Common myeloid progenitor, CD34-positive (primary cell): Measurements from ENCODE around the gene PRKCZ.

Source experiments
- CTCF ChIA-PET: fragments of 350-600 bp; sonication (Branson Sonifier 250); formaldehyde crosslinking; loops from one replicate; lab custom pipeline; 2021; ENCODE audit warnings: antibody characterized with exemption; lab: Charles Lee
- POLR2A ChIA-PET: fragments of 350-600 bp; sonication (Branson Sonifier 250); formaldehyde crosslinking; loops from one replicate; lab custom pipeline; 2021; ENCODE audit warnings: antibody characterized with exemption; lab: Charles Lee
- DNase-seq, 3 donors: peaks; one replicate each; pipeline versions ENCODE4 v3.0.0 to v3.0.0-alpha.2; 2013
- H3K27ac ChIP-seq, 2 experiments: 1 replicate in 1 of 2; 2 replicates in 1 of 2; pipeline ENCODE4 v1.7.0; 2013; ENCODE audit warnings: inconsistent platforms in 2 of 2, low read length in 2 of 2, mild to moderate bottlenecking in 2 of 2, low read depth in 1 of 2, moderate library complexity in 1 of 2; ENCODE audit not compliant: severe bottlenecking in 2 of 2, insufficient read depth in 1 of 2, poor library complexity in 1 of 2
- H3K27me3 ChIP-seq, 5 experiments: replicated peaks in 2 of 5; 1 replicate in 3 of 5; 2 replicates in 2 of 5; pipeline versions ENCODE4 v1.6.1 to v1.7.0; 2013; ENCODE audit warnings: low read length in 4 of 5, mild to moderate bottlenecking in 2 of 5, moderate library complexity in 2 of 5, inconsistent platforms in 1 of 5; ENCODE audit not compliant: insufficient read depth in 5 of 5, control insufficient read depth in 4 of 5
- H3K36me3 ChIP-seq, 4 experiments: 1 replicate in 2 of 4; 2 replicates in 2 of 4; pipeline versions ENCODE4 v1.6.1 to v1.7.0; 2013; ENCODE audit warnings: low read length in 3 of 4, control low read depth in 1 of 4, mild to moderate bottlenecking in 1 of 4; ENCODE audit not compliant: control insufficient read depth in 4 of 4, insufficient read depth in 4 of 4
- H3K4me1 ChIP-seq, 4 experiments: 1 replicate in 3 of 4; 2 replicates in 1 of 4; pipeline versions ENCODE4 v1.6.1 to v1.7.1; 2013; ENCODE audit warnings: low read length in 3 of 4, mild to moderate bottlenecking in 3 of 4, control low read depth in 1 of 4, inconsistent platforms in 1 of 4, moderate library complexity in 1 of 4; ENCODE audit not compliant: control insufficient read depth in 4 of 4, insufficient read depth in 4 of 4; ENCODE audit errors: control extremely low read depth in 1 of 4
- H3K4me3 ChIP-seq, 7 experiments: 1 replicate in 4 of 7; 2 replicates in 3 of 7; pipeline versions ENCODE4 v1.5.1 to v1.7.0; 2013; ENCODE audit warnings: mild to moderate bottlenecking in 7 of 7, low read length in 6 of 7, moderate library complexity in 6 of 7, inconsistent platforms in 2 of 7, low read depth in 2 of 7, control low read depth in 1 of 7; ENCODE audit not compliant: insufficient read depth in 4 of 7, control insufficient read depth in 1 of 7; ENCODE audit errors: extremely low read depth in 1 of 7
- H3K9me3 ChIP-seq, 5 experiments: 1 replicate in 4 of 5; 2 replicates in 1 of 5; pipeline versions ENCODE4 v1.6.1 to v1.7.1; 2013; ENCODE audit warnings: low read length in 4 of 5, mild to moderate bottlenecking in 2 of 5, inconsistent platforms in 1 of 5, low read depth in 1 of 5, moderate library complexity in 1 of 5; ENCODE audit not compliant: control insufficient read depth in 4 of 5, insufficient read depth in 2 of 5; ENCODE audit errors: control extremely low read depth in 1 of 5
- WGBS: methylation state at CpG from one replicate; pipeline ENCODE4 v1.1.5; 2013; ENCODE audit not compliant: insufficient coverage; 5-methylcytosine and 5-hydroxymethylcytosine counted together

Gene PRKCZ

GRCh38 chr1:2134266-2134620, 84.0 kb downstream of the PRKCZ start:
- H3K4me1 ChIP-seq, result peaks cover 0 to 22% (median 13%) of the 10 kb centered on the region in 4 experiments
- peaks cover 0 to 7% (median 0%) of the 10 kb centered on the region in 4 experiments for H3K36me3 ChIP-seq
- no peaks in the 10 kb centered on the region for H3K9me3 ChIP-seq
- no peaks in the 10 kb centered on the region for H3K27me3 ChIP-seq
- WGBS, result 100% methylated on average over 6 of the region's 9 CpGs
- H3K27ac ChIP-seq, result no peak overlapping the region
- no peak for DNase-seq
- ChIA-PET POLR2A (no interaction called here), CTCF (no interaction called here)
- H3K4me3 ChIP-seq, result no peak overlapping the region

GRCh38 chr1:2134621-2135307, 84.6 kb downstream of the PRKCZ start:
- ChIA-PET POLR2A (no interaction called here), CTCF (no interaction called here)
- H3K9me3 ChIP-seq, result no peaks in the 10 kb centered on the region
- no peak for DNase-seq
- H3K27ac ChIP-seq, result no peak overlapping the region
- H3K4me3 ChIP-seq, result no peak overlapping the region
- H3K4me1 ChIP-seq, result peaks cover 0 to 22% (median 13%) of the 10 kb centered on the region in 4 experiments
- WGBS, result 97% methylated on average over 30 of the region's 40 CpGs
- H3K36me3 ChIP-seq, result peaks cover 0 to 7% (median 0%) of the 10 kb centered on the region in 4 experiments
- H3K27me3 ChIP-seq, result no peaks in the 10 kb centered on the region

GRCh38 chr1:2135441-2135841, 85.2 kb downstream of the PRKCZ start:
- DNase-seq, result no peak
- Histone ChIP-seq H3K9me3 (no peaks in the 10 kb centered on the region), H3K27ac (no peak overlapping the region), H3K27me3 (no peaks in the 10 kb centered on the region), H3K4me3 (no peak overlapping the region), H3K4me1 (peaks cover 0 to 22% (median 13%) of the 10 kb centered on the region in 4 experiments), H3K36me3 (peaks cover 0 to 7% (median 0%) of the 10 kb centered on the region in 4 experiments)
- ChIA-PET POLR2A (no interaction called here), CTCF (interaction anchor here (1.5 kb wide), 1 partner anchor 8 kb away, joined by 3 read pairs; no protein-coding TSS in a partner anchor)
- WGBS, result 96% methylated on average over 12 of the region's 13 CpGs

- Histone ChIP-seq H3K27me3 (no peaks in the 10 kb centered on the region), H3K4me1 (peaks cover 0 to 22% (median 13%) of the 10 kb centered on the region in 4 experiments), H3K9me3 (no peaks in the 10 kb centered on the region), H3K27ac (no peak overlapping the region), H3K36me3 (peaks cover 0 to 7% (median 0%) of the 10 kb centered on the region in 4 experiments), H3K4me3 (no peak overlapping the region)
- CTCF ChIA-PET, result interaction anchor here (1.5 kb wide), 1 partner anchor 9 kb away, joined by 3 read pairs; no protein-coding TSS in a partner anchor
- POLR2A ChIA-PET, result no interaction called here
- no peak for DNase-seq
- 98% methylated on average over 9 of the region's 10 CpGs for WGBS
Observed at GRCh38 chr1:2135941-2136340, 85.7 kb downstream of the PRKCZ start.

GRCh38 chr1:2136386-2137235, 86.4 kb downstream of the PRKCZ start:
- no peak overlapping the region for H3K27ac ChIP-seq
- H3K4me1 ChIP-seq, result peaks cover 0 to 22% (median 13%) of the 10 kb centered on the region in 4 experiments
- DNase-seq, result no peak
- no peaks in the 10 kb centered on the region for H3K9me3 ChIP-seq
- no peaks in the 10 kb centered on the region for H3K27me3 ChIP-seq
- WGBS, result 95% methylated on average over 19 of the region's 19 CpGs
- ChIA-PET POLR2A (no interaction called here), CTCF (interaction anchor here (1.5 kb wide), 1 partner anchor 9 kb away, joined by 3 read pairs; no protein-coding TSS in a partner anchor)
- no peak overlapping the region for H3K4me3 ChIP-seq
- peaks cover 0 to 7% (median 0%) of the 10 kb centered on the region in 4 experiments for H3K36me3 ChIP-seq

GRCh38 chr1:2137257-2138121, 87.3 kb downstream of the PRKCZ start:
- 93% methylated on average over 18 of the region's 29 CpGs for WGBS
- no peak for DNase-seq
- peaks cover 0 to 19% (median 7%) of the 10 kb centered on the region in 4 experiments for H3K4me1 ChIP-seq
- CTCF ChIA-PET, result no interaction called here
- no peaks in the 10 kb centered on the region for H3K27me3 ChIP-seq
- no peak overlapping the region for H3K4me3 ChIP-seq
- no peaks in the 10 kb centered on the region for H3K9me3 ChIP-seq
- POLR2A ChIA-PET, result no interaction called here
- peaks cover 0 to 11% (median 0%) of the 10 kb centered on the region in 4 experiments for H3K36me3 ChIP-seq
- no peak overlapping the region for H3K27ac ChIP-seq
